Stimulated activated CD8-positive, alpha-beta memory T cell treated with anti-CD3 and anti-CD28 coated beads, Interleukin-7, amount 100 ng/mL, for 1 hour (primary cell): ENCODE data around the gene TTBK2.

ENCODE experiments used
- DNase-seq, 2 donors: peaks; one replicate each; pipeline ENCODE4 v3.0.0-alpha.2; 2020; ENCODE audit warnings: low read depth in 2 of 2

TTBK2 gene

DNA sequence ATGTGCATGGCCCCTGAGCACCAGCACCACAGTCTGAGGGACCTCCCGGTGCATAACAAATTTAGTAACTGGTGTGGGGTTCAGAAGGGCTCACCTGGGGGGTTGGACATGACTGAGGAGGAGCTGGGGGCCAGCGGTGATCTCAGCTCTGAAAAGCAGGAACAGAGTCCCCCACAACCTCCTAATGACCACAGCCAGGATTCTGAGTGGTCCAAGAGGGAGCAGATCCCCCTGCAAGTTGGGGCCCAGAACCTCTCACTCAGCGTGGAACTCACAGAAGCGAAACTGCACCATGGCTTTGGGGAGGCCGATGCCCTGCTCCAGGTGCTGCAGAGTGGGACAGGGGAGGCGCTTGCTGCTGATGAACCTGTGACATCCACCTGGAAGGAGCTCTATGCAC lies 226.6 kb downstream of the TTBK2 start:
- DNase-seq: no peak

DNA sequence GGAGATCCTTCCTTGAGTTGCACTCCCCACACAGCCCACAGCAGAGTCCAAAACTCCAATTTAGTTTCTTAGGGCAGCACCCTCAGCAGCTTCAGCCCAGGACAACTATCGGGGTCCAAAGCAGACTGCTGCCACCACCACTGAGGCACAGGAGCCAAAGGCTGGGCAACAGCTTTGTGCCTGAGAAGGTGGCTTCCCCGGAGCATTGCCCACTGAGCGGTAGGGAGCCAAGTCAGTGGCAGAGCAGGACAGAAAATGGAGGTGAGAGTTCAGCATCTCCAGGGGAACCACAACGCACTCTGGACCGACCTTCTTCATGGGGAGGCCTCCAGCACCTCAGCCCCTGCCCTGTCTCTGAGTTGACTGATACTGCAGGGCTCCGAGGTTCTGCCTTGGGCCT lies 227.1 kb downstream of the TTBK2 start:
- no peak for DNase-seq

DNA sequence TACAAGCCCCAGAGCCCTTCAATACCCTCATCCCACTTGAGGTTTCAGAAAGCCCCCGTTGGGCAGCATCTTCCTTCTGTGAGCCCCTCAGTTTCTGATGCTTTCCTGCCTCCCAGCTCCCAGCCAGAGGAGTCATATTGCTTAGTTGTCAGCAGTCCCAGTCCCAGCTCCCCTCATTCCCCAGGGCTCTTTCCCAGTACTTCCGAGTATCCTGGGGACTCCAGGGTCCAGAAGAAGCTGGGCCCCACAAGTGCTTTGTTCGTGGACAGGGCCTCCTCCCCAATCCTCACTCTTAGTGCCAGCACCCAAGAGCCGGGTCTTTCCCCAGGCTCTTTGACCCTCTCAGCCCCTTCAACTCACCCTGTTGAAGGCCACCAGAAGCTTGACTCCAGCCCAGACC lies 227.6 kb downstream of the TTBK2 start:
- DNase-seq: no peak

DNA sequence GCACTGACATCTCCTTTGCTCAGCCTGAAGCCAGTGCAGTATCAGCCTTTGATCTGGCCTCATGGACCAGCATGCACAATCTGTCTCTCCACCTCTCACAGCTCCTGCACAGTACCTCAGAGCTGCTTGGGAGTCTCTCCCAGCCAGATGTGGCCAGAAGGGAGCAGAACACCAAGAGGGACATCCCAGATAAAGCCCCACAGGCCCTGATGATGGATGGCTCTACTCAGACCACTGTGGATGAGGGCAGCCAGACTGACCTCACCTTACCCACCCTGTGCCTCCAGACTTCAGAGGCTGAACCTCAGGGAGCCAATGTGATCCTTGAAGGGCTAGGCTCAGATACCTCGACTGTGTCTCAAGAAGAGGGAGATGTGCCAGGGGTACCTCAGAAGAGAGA lies 228.0 kb downstream of the TTBK2 start:
- no peak for DNase-seq

DNA sequence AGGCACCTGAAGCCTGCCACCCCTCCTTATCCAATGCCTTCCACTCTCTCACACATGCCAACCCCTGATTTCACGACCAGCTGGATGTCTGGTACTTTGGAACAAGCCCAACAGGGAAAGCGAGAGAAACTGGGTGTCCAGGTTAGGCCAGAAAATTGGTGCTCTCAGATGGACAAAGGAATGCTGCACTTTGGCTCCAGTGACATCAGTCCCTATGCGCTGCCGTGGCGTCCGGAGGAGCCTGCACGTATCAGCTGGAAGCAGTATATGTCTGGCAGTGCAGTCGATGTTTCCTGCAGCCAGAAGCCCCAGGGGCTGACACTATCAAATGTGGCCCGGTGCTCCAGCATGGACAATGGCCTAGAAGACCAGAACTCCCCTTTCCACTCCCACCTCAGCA lies 228.8 kb downstream of the TTBK2 start:
- DNase-seq: no peak

DNA sequence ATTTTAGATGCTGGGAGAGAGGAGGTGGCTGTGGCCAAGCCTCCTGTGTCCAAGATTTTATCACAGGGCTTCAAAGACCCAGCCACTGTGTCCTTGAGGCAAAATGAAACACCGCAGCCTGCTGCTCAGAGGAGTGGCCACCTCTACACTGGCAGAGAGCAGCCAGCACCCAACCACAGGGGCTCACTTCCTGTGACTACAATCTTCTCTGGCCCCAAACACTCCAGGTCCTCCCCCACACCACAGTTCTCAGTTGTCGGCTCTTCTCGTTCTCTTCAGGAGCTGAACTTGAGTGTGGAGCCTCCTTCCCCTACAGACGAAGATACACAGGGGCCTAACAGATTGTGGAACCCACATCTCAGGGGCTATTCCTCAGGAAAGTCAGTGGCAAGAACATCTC lies 229.3 kb downstream of the TTBK2 start:
- no peak for DNase-seq
